Activated CD8-positive, alpha-beta T cell treated with anti-CD3 and anti-CD28 coated beads, Interleukin-2, amount 10 ng/mL, durations not matched to agents 7 days and 5 days (primary cell): Measurements from ENCODE around the gene PRKAG2. TPM values are rescaled to one million over a fixed set of nuclear protein-coding genes. Genes with fewer than 3 reads are reported as not detected.

Source experiments
- ATAC-seq: fragments of 150-1000 bp; cut with Tn5 transposase; one replicate; pipeline ENCODE4 v1.10.0; 2021; ENCODE audit warnings: moderate library complexity
- CTCF ChIA-PET: fragments of 350-600 bp; sonication (Branson Sonifier 250); formaldehyde crosslinking; loops from one replicate; lab custom pipeline; 2021; ENCODE audit warnings: antibody characterized with exemption; lab: Charles Lee
- POLR2A ChIA-PET: fragments of 350-600 bp; sonication (Branson Sonifier 250); formaldehyde crosslinking; loops from one replicate; lab custom pipeline; 2021; ENCODE audit warnings: antibody characterized with exemption; lab: Charles Lee
- DNase-seq: peaks from one replicate; pipeline ENCODE4 v3.0.0-alpha.2; 2020
- H3K27ac Mint-ChIP-seq: one replicate; pipeline ENCODE4 v1.8.0; 2021; ENCODE audit warnings: mild to moderate bottlenecking, mixed read lengths
- H3K27me3 Mint-ChIP-seq: one replicate; pipeline ENCODE4 v1.8.0; 2021; ENCODE audit warnings: low read depth, mixed read lengths
- H3K36me3 Mint-ChIP-seq: one replicate; pipeline ENCODE4 v1.8.0; 2021; ENCODE audit warnings: low read depth, mixed read lengths
- H3K4me1 Mint-ChIP-seq: one replicate; pipeline ENCODE4 v1.8.0; 2021; ENCODE audit warnings: low read depth, mixed read lengths
- H3K4me3 Mint-ChIP-seq: one replicate; pipeline ENCODE4 v1.8.0; 2021; ENCODE audit warnings: mild to moderate bottlenecking, mixed read lengths
- H3K9me3 Mint-ChIP-seq: one replicate; pipeline ENCODE4 v1.8.0; 2022; ENCODE audit warnings: mixed read lengths; ENCODE audit not compliant: insufficient read depth
- total RNA-seq, 2 experiments: library from RNA; stranded (reverse); gene quantifications; one replicate each; pipeline ENCODE4 v1.2.3, GENCODE V29; 2021

The PRKAG2 gene
- total RNA-seq, 2 experiments from 2014 or later, result 23.6 to 28.3 TPM

- Mint-ChIP-seq H3K36me3 (peaks cover 22% of the 10 kb centered on the region), H3K27me3 (no peaks in the 10 kb centered on the region), H3K9me3 (no peaks in the 10 kb centered on the region), H3K4me3 (no peak overlapping the region), H3K4me1 (peaks cover 9% of the 10 kb centered on the region), H3K27ac (peak overlapping the region; percentile 12)
- ChIA-PET CTCF (no interaction called here), POLR2A (no interaction called here)
- ATAC-seq, result no peak
- DNase-seq, result no peak
These were observed 316.7 kb downstream of the PRKAG2 start for GRCh38 chr7:151560243-151560642.

- DNase-seq (no peak), ATAC-seq (no peak)
- H3K4me3 Mint-ChIP-seq, result no peak overlapping the region
- H3K9me3 Mint-ChIP-seq, result no peaks in the 10 kb centered on the region
- POLR2A ChIA-PET, result no interaction called here
- CTCF ChIA-PET, result no interaction called here
- peak overlapping the region; percentile 49 for H3K27ac Mint-ChIP-seq
- H3K36me3 Mint-ChIP-seq, result peaks cover 22% of the 10 kb centered on the region
- H3K4me1 Mint-ChIP-seq, result peaks cover 9% of the 10 kb centered on the region
- no peaks in the 10 kb centered on the region for H3K27me3 Mint-ChIP-seq
These were observed 317.2 kb downstream of the PRKAG2 start for GRCh38 chr7:151559557-151560183.

DNA sequence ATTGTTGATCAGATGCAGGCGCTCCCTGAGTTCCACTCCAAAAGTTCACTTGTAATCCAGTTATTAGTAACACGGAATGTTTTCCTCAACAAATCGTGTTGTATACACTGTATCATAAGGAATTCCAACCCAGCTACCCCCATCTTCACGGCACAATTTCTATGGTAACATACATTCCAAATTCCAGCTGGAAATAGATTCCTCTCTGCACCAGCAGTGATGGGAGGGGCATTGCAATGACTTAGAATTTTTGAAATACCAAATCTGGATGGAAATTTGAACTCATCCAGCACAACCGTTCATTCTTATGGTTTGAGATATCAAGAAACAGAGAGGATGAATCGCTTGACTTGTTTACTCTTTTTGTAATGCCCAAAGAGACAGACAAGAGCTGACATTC lies 318.3 kb downstream of the PRKAG2 start:
- no peak for DNase-seq
- Mint-ChIP-seq H3K27ac (no peak overlapping the region), H3K4me3 (no peak overlapping the region), H3K9me3 (no peaks in the 10 kb centered on the region), H3K27me3 (no peaks in the 10 kb centered on the region), H3K36me3 (peaks cover 22% of the 10 kb centered on the region), H3K4me1 (peaks cover 9% of the 10 kb centered on the region)
- CTCF ChIA-PET, result no interaction called here
- no peak for ATAC-seq
- POLR2A ChIA-PET, result no interaction called here

DNA sequence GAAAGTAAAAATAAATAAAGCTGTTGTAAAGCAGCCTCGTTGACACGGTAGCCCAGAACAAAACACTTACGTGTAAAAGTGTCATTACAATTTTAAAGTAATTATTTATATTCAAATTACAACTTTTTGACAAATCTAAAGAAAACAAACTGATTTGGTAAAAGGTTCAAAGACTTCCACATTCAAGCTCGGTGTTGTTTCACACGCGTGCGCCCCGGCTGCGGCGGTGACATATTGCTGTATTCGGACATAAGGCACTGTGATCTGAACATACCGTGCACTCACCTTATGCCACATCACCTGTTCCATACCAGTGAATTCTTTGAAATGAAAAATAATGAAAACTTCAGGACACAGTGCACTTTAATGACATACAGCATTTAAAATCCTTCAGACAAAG lies 320.3 kb downstream of the PRKAG2 start:
- ChIA-PET POLR2A (no interaction called here), CTCF (no interaction called here)
- ATAC-seq, result no peak
- Mint-ChIP-seq H3K4me1 (peaks cover 9% of the 10 kb centered on the region), H3K9me3 (no peaks in the 10 kb centered on the region), H3K4me3 (no peak overlapping the region), H3K27me3 (peaks cover 11% of the 10 kb centered on the region), H3K36me3 (peaks cover 15% of the 10 kb centered on the region), H3K27ac (no peak overlapping the region)
- DNase-seq, result no peak

DNA sequence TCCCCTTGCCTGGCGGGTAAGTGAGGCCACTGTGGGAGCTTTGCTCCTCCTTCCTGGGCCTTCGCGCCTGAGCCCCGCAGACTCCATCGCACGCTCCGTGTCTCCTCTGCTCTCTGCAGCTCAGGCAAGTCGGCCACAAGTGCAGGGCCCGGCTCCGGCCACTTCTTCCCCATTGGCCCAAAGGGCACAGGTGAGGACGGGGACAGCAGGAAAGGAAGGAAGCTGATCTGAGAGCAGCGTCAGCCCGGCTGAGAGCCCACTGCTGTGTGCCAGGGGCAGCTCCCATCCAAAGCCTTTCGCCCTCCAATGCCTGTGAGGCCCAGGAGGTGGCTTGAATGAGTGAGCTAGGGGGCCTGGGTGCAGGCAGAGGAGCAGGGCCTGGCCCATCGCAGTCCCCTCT lies 323.6 kb downstream of the PRKAG2 start:
- Mint-ChIP-seq H3K27me3 (peaks cover 11% of the 10 kb centered on the region), H3K27ac (no peak overlapping the region), H3K9me3 (no peaks in the 10 kb centered on the region), H3K4me1 (no peaks in the 10 kb centered on the region), H3K4me3 (no peak overlapping the region), H3K36me3 (no peaks in the 10 kb centered on the region)
- DNase-seq (no peak), ATAC-seq (no peak)
- ChIA-PET CTCF (no interaction called here), POLR2A (interaction anchor here (1.2 kb wide), 1 partner anchor 33 kb away, joined by 3 read pairs; the partner anchor contains the start of gene RHEB)

DNA sequence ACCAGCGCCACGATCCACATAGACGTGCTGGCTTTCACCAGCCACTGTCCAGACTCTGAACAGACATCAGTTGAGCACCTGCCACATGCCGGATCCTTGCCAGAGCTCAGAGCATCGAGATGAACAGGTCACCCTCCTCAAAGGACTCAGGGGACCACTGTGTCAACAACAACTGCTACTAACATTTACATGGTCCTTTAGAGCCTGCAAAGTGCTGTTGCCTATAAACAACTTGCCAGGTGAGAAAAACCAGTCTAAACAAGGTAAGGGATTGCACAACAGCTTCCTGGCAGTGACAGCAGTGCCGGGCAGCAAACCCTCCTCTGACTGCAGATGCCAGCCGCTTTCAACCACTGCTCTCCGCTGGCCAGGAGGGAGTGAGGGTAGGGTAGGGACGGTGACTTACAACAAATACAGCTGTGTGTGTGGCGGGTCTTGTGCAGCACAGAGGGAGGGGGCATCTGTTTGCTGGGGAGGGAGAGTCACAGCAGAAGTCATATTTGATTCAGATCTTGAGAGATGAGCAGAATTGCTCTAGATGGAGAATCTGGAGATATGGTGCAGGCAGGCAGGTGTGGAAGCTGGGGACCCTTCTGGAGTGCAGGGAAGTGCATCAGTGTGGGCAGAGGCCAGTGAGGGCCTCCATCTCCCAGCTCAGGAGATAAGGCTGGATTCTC lies 324.4 kb downstream of the PRKAG2 start:
- DNase-seq (no peak), ATAC-seq (no peak)
- peaks cover 14% of the 10 kb centered on the region for H3K27me3 Mint-ChIP-seq
- H3K4me3 Mint-ChIP-seq, result no peak overlapping the region
- ChIA-PET CTCF (interaction anchor here (1.5 kb wide), 1 partner anchor 14 kb away, joined by 5 read pairs; no protein-coding TSS in a partner anchor), POLR2A (interaction anchor here (1.2 kb wide), 1 partner anchor 33 kb away, joined by 3 read pairs; the partner anchor contains the start of gene RHEB)
- no peak overlapping the region for H3K27ac Mint-ChIP-seq
- H3K9me3 Mint-ChIP-seq, result no peaks in the 10 kb centered on the region
- H3K4me1 Mint-ChIP-seq, result peaks cover 3% of the 10 kb centered on the region
- H3K36me3 Mint-ChIP-seq, result no peaks in the 10 kb centered on the region

GRCh38 chr7:151551820-151552219 lies 325.1 kb downstream of the PRKAG2 start:
- no peaks in the 10 kb centered on the region for H3K36me3 Mint-ChIP-seq
- no peak overlapping the region for H3K27ac Mint-ChIP-seq
- peaks cover 3% of the 10 kb centered on the region for H3K4me1 Mint-ChIP-seq
- ATAC-seq (no peak), DNase-seq (no peak)
- CTCF ChIA-PET, result interaction anchor here (1.5 kb wide), 1 partner anchor 13 kb away, joined by 5 read pairs; no protein-coding TSS in a partner anchor
- peaks cover 17% of the 10 kb centered on the region for H3K27me3 Mint-ChIP-seq
- POLR2A ChIA-PET, result no interaction called here
- H3K4me3 Mint-ChIP-seq, result no peak overlapping the region
- H3K9me3 Mint-ChIP-seq, result no peaks in the 10 kb centered on the region

DNA sequence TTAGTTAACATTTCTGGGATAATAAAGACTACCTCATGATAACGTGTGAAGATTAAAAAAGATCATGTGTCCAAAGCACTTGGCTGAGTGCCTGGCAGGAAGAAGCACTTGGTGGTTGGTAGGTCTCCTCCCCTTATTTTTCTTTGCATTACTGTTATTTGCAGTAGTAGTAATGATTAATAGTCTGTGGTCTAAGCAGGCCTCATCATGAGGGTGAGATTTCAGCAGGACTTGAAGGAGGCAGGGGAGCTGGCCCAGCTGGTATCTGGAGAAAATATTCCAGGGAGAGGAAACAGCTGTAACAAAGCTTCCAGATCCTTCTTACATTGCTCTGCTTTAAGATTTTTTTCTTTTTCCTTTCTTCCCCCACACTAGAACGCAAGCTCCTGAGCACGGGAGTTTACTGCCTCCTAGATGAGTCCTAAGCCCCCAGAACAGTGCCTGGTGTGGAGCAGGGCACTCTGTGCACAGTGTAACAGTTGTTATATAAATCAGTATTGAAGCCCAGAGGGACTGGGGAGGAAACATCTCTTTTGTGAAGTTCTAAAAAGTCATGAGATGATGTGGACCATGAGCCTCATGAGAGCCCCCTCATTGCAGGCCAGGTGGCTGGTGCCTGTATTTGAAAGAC lies 326.1 kb downstream of the PRKAG2 start:
- H3K4me1 Mint-ChIP-seq, result peaks cover 3% of the 10 kb centered on the region
- DNase-seq (no peak), ATAC-seq (no peak)
- H3K36me3 Mint-ChIP-seq, result no peaks in the 10 kb centered on the region
- CTCF ChIA-PET, result no interaction called here
- H3K9me3 Mint-ChIP-seq, result no peaks in the 10 kb centered on the region
- H3K27me3 Mint-ChIP-seq, result peaks cover 24% of the 10 kb centered on the region
- no peak overlapping the region for H3K27ac Mint-ChIP-seq
- no peak overlapping the region for H3K4me3 Mint-ChIP-seq
- POLR2A ChIA-PET, result no interaction called here

DNA sequence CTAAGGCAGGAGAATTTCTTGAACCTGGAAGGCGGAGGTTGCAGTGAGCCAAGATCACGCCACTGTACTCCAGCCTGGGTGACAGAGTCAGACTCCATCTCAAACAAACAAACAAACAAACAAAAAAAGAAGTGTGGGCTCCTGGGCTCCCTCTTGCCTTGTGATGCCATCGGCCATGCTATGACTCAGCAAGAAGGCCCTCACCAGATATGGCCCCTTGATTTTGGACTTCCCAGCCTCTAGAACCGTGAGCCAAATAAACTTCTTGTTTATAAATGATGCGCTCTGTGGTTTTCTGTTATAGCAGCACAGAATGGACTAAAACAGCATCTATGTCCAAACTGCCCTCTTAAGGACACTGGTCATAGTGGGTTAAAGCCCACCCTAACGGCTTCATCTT lies 327.3 kb downstream of the PRKAG2 start:
- peaks cover 26% of the 10 kb centered on the region for H3K27me3 Mint-ChIP-seq
- ChIA-PET CTCF (no interaction called here), POLR2A (no interaction called here)
- ATAC-seq (no peak), DNase-seq (no peak)
- no peaks in the 10 kb centered on the region for H3K9me3 Mint-ChIP-seq
- no peaks in the 10 kb centered on the region for H3K36me3 Mint-ChIP-seq
- H3K4me3 Mint-ChIP-seq, result no peak overlapping the region
- peaks cover 3% of the 10 kb centered on the region for H3K4me1 Mint-ChIP-seq
- H3K27ac Mint-ChIP-seq, result no peak overlapping the region

GRCh38 chr7:151549083-151549482 lies 327.8 kb downstream of the PRKAG2 start:
- peaks cover 3% of the 10 kb centered on the region for H3K4me1 Mint-ChIP-seq
- no peak overlapping the region for H3K27ac Mint-ChIP-seq
- no peaks in the 10 kb centered on the region for H3K36me3 Mint-ChIP-seq
- ATAC-seq (no peak), DNase-seq (no peak)
- H3K27me3 Mint-ChIP-seq, result peaks cover 30% of the 10 kb centered on the region
- ChIA-PET CTCF (no interaction called here), POLR2A (no interaction called here)
- H3K9me3 Mint-ChIP-seq, result no peaks in the 10 kb centered on the region
- no peak overlapping the region for H3K4me3 Mint-ChIP-seq

DNA sequence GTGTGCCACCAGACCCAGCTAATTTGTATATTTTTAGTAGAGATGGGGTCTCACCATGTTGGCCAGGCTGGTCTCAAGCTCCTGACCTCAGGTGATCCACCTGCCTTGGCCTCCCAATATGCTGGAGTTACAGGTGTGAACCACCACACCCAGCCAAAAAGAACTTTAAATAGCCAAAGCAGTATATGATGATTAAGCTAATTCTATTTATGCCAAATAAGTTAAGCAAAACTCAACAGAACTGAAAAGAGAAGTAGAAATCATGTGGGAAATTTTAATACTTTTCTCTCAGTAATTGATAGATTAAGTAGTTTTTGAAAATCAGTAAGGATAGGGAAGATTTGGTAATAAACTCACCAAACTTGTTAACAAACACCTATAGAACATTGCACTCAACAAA lies 332.7 kb downstream of the PRKAG2 start:
- Mint-ChIP-seq H3K4me3 (no peak overlapping the region), H3K4me1 (peaks cover 3% of the 10 kb centered on the region), H3K36me3 (no peaks in the 10 kb centered on the region), H3K27ac (no peak overlapping the region), H3K27me3 (peaks cover 26% of the 10 kb centered on the region), H3K9me3 (no peaks in the 10 kb centered on the region)
- POLR2A ChIA-PET, result no interaction called here
- CTCF ChIA-PET, result no interaction called here
- DNase-seq, result no peak
- ATAC-seq, result no peak

GRCh38 chr7:151542606-151543130 lies 334.2 kb downstream of the PRKAG2 start:
- no peaks in the 10 kb centered on the region for H3K36me3 Mint-ChIP-seq
- H3K4me1 Mint-ChIP-seq, result peaks cover 1% of the 10 kb centered on the region
- ATAC-seq, result no peak
- DNase-seq, result no peak
- no peak overlapping the region for H3K4me3 Mint-ChIP-seq
- ChIA-PET POLR2A (interaction anchor here (0.6 kb wide), 1 partner anchor 24 kb away, joined by 3 read pairs; no protein-coding TSS in a partner anchor), CTCF (no interaction called here)
- peaks cover 29% of the 10 kb centered on the region for H3K27me3 Mint-ChIP-seq
- no peaks in the 10 kb centered on the region for H3K9me3 Mint-ChIP-seq
- no peak overlapping the region for H3K27ac Mint-ChIP-seq
